GM12875 (cell line): Measurements from ENCODE around the gene ATG2B.

Experiments
- H3K4me3 ChIP-seq: one replicate; pipeline ENCODE4 v1.5.1; 2011; ENCODE audit warnings: low read depth, low read length, control low read depth
- TF ChIP-seq, protein P1 (sequence below): IDR thresholded peaks from 2 replicates; pipeline ENCODE4 v1.5.1; 2011; ENCODE audit warnings: low read depth, mild to moderate bottlenecking, control low read depth, inconsistent platforms, low read length, moderate library complexity, borderline replicate concordance; ENCODE audit not compliant: insufficient read depth

Gene ATG2B

DNA sequence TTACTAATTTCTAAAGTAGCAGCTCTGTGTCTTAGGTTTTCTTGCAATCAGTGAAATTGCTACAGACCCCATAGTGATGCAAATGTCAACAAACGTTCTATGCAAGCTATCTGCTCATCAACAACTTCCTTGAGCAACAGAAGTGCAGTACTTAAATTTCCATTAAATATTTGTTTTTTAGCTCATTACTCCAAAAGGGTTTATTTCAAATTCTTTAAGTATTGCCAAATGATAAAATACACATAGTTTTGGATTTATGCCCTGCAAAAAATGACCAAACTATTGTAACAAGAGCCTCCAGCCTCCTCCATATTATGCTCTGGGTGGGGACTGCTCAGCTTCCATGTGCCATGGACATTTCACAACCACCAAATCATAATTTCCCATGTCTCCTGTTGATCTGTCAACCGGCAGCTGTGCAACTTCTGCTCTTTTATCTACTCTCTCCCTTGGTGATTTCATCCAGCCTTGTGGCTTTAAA, 102.8 kb downstream of the ATG2B start:
- TF ChIP-seq, protein P1, sequence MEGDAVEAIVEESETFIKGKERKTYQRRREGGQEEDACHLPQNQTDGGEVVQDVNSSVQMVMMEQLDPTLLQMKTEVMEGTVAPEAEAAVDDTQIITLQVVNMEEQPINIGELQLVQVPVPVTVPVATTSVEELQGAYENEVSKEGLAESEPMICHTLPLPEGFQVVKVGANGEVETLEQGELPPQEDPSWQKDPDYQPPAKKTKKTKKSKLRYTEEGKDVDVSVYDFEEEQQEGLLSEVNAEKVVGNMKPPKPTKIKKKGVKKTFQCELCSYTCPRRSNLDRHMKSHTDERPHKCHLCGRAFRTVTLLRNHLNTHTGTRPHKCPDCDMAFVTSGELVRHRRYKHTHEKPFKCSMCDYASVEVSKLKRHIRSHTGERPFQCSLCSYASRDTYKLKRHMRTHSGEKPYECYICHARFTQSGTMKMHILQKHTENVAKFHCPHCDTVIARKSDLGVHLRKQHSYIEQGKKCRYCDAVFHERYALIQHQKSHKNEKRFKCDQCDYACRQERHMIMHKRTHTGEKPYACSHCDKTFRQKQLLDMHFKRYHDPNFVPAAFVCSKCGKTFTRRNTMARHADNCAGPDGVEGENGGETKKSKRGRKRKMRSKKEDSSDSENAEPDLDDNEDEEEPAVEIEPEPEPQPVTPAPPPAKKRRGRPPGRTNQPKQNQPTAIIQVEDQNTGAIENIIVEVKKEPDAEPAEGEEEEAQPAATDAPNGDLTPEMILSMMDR: no peak

DNA sequence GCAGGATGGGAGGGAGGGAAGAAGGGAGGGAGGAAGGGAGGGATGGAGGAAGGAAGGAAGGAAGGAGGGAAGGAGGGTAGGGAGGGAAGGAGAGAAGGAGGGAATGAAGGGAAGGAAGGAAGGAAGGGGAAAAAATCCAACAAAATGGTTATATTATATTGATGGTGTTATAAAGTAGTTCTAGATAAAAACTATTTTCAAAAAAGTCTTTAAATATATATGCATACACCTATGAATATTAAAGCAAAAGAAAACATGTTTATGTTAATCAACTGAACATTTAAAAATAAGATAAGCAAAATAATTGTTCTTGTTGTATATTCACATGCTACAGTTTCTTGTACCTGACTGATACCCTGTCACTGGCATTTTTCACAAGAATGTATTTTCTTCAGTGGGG, 105.2 kb downstream of the ATG2B start:
- no peak overlapping the region for H3K4me3 ChIP-seq
- TF ChIP-seq, protein P1: no peak

More for the DNA sequence above, 102.8 kb downstream of the ATG2B start:
- H3K4me3 ChIP-seq: no peak overlapping the region

DNA sequence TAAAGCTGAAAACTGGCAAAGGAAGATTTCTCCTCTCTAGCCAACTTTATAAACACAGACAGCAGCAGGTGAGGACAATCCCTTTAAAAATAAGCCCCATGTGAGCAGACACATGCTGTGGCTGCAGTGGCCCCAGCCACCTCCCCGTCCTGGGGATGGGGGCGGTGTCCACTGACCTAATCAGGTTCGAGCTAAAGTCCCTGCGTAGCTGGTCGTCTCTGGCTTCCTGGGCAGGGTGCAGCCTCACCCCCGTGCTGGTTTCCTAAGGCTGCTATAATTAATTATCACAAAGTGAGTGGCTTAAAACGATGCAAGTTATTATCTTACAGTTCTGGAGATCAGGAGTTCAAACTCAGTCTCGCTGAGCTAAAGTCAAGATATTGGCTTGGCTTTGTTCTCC, 106.1 kb downstream of the ATG2B start:
- no peak overlapping the region for H3K4me3 ChIP-seq
- TF ChIP-seq, protein P1: no peak

DNA sequence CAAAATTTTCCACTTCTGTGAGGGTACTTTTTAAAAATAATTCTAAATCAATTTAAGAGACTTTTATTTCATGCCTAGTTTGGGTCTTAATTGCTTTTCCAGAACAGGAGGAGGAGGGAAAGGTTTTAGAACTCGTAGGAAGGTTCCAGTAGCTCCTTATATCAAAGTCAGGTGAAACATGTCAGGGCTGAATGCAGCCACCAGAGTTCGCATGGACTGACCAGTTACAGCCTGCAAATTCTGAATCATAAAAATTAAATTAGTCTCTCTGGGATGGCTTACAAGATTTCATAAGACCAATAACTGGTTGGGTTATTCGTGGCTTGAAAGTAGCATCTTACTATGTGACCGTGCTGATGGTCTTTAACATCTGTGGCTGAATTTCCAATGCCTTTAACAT, 106.7 kb downstream of the ATG2B start:
- no peak overlapping the region for H3K4me3 ChIP-seq
- TF ChIP-seq, protein P1: no peak

DNA sequence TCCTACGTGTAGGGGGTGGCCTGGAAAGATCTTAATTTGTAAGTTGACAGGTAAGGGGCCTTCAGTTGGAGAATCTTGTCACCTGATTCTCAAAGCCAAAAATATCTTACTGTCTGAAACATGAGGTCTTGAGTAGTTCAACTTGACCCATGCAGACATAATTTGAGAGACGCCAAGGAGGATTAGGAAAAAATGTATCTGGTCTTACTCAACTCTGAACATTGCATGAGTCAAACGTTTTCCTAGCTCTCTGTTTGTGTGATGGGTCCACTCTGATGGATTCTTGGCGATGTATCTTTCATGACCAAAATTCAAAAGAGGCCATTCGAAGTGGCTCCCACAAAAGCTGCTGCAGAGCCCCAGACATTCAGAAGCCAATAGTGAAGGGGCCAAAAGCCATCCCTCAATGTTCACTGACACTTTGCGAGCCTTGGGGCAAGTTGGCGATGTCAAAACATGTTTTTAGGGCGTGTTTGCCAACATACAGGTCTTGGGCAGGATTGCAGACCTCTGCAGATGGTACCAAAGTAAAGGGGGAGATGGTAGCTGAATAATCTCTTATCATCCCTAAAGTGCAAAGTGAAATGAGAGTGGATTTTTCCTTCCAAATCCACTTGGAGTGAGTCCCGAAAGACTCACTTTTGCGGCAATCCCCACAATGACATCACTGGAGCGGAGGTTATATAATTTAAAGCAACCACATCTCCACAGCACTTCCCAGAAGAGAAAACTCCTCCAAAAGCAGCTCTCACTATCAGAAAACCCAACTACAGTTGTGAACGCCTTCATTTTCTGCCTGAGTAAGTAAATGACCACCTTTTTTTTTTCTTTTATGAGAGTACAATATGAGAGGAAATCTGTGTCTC, 107.4 kb downstream of the ATG2B start, which contains the start of gene BDKRB1:
BDKRB1 (plus strand) TSS at position 710 of the 866 bp plus-strand sequence. CDS start 7,473 bp downstream, outside the sequence.
- no peak within 1 kb of the TSS for H3K4me3 ChIP-seq

DNA sequence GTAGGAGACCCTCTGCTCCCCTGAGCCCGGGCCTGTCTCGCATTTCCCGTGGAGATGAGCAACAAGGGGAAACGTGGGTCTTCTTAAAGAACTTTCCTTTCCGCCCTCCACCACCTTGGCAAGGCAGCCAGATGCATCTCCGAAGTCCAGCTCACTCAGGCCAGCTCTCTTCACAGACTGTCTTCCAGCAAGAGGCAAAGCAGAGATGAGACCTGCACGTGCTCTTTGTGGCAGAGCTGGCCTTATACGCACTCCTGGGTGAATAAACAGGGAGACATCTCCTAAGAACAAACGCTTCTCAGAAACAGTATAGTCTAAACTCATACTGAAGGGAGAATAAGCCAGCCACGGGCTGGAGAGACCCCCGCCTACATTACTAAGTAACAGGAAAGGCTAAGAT, 108.5 kb downstream of the ATG2B start:
- TF ChIP-seq, protein P1: no peak
- no peak overlapping the region for H3K4me3 ChIP-seq

More for the DNA sequence above, 107.4 kb downstream of the ATG2B start, which contains the start of gene BDKRB1:
- TF ChIP-seq, protein P1: no peak
